ENCODE results near the gene ELOVL5.
A peak's percentile ranks its signal among the peaks of the same experiment; 100 is the strongest.
"Not testable (repeated sequence)": the region's sequence is repeated elsewhere in the genome, so short reads cannot be mapped to it uniquely, and the experiment has no call there.

The ELOVL5 gene

GRCh38 chr6:53304953-53305352, 43.8 kb downstream of the ELOVL5 start:
- DNase-seq (ENCODE audit: low read depth) = not testable (repeated sequence)

DNA sequence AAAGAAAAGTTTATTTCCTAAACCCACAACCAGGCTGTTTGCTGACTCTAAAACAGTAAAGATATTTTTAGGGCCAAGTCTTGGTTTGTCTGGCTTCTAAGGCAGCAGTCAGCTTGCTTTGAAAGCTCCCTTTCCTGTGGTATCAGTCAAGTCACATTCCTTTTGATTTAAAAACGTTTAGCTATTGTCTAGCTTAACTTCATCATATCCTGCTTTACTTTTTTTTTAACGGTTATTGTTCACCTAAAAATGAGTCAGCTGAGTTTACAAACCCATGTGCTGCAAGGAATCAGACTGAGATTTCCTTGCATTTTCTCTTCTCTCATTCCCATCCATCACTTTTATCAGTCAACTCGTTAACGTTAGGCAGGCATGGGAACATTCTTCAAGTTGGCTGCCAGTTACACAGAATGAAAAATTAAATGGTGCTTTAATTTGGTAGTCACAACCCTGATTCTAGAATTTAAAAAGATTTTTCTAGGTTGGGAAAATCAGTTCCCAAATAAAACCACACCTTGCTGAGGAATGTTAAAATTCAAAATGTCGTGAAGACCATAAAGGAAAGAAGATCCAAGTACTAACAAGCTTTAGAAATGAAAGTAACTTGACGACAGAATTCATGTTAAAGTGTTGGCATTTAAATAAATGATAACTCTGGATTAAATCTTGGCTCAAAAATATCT, 45.9 kb downstream of the ELOVL5 start:
- peak; percentile 88 for DNase-seq (ENCODE audit: low read depth)

DNA sequence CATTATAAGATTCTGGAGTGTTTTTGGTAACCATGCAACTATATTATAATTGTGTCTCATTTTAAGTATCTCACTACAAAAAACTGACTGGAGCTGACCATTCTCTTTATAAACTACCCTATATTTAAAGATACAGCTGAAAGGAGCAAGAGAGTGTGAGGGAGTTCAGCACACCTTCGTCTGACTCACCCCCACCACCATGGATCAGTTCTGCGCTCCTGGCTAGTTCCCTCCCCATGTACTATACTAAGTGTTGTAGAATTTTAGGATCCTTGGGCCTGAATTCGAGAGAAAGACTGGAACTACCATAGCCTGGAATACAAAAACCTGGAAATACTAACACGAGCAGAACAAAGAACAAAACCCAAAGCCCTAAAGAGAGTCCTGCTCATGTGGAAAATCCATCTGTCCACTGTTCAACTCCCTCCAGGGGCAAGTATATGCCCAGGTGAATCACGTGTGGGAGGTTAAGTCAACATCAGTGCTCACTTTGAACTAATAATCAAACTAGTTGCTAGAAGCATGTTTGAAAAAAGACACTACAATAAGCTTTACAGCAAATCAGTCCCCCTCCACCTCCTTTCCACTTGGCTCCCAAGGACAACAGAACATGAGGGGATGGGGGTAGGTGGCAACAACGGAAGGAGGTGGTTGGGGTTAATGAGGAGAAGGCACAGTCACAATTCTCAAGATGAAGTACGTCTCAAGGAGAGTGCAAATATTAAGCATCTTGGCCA, 46.8 kb downstream of the ELOVL5 start:
- DNase-seq (ENCODE audit: low read depth) = no peak

DNA sequence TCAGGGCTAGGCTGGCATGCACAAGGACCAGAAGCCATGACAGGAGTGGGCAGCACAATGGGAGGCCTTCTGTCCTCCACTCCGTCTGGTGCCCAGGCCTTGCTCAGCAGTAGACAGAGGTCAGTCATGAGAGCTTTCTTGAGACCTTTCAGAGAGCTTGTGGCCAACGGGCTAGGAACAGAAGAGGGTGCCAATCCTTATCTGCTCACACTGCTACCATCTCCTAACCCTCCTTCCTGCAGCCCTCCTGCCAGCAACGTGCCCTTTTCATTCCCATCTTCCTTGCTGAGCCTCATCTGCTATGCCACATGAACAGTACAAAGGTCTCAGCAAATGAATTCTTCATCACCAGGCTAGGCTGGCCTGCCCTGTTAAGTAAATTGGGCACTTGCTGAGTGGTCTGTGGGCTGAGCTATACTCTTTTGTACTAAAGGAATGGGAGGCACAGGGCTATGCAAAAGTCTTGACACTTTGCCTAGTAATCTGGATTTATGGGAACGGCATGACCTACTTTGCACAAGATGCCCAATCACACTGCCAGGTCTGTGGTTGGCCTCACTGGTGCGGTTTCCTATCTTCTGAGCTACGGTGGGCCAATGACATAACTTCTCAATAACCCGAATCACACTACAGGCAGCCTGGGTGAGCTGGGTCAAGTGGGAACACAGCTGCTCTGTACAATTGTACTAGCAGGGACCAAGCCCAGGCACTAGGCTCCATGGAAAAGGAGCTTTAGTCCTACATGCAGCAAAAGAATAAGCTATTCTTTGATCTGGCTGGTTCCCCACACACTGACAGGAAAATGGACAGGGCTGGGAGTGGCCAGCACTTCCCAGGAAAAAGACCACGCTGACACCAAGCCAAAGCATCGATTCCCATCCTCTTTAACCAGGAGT, 47.8 kb downstream of the ELOVL5 start:
- no peak for DNase-seq (ENCODE audit: low read depth)

- no peak for DNase-seq (ENCODE audit: low read depth)
These were observed 49.3 kb downstream of the ELOVL5 start for GRCh38 chr6:53299331-53300005.

DNA sequence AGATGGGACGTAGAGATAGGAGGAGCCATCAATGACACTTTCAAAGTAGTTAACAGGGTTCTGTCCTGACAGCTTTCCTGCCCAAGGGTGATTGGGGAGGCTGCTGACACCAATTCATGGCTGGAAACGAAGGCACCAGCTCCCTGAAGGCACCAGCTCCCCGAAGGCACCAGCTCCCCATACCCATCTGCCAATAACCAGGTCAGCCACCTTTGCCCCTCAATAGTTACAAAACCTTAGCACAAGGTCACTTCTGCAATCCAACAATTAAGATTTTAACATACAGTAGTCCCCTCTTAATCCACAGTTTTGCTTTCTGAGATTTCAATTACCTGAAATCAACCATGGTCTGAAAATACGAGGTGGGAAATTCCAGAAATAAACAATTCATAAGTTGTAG, 51.7 kb downstream of the ELOVL5 start:
- no peak for DNase-seq (ENCODE audit: low read depth)

DNA sequence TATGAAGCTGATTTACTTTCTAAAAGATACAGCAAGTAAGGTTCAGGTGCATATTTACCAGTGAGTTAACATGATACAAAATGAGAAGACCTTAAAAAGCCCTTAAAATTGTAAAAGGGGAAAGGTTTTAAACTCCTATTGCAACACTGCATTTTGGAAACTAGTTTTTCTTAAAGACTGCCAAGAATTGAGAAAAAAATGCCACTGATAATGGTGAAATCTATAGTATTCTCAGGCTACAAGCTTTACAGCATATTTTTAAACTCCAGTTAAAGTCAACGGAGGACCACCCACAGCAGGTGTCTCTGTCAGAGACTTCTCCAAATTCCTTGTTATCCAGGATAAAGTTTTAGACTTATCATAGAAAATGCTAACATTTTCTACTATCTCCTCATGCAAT, 53.6 kb downstream of the ELOVL5 start:
- no peak for DNase-seq (ENCODE audit: low read depth)

DNA sequence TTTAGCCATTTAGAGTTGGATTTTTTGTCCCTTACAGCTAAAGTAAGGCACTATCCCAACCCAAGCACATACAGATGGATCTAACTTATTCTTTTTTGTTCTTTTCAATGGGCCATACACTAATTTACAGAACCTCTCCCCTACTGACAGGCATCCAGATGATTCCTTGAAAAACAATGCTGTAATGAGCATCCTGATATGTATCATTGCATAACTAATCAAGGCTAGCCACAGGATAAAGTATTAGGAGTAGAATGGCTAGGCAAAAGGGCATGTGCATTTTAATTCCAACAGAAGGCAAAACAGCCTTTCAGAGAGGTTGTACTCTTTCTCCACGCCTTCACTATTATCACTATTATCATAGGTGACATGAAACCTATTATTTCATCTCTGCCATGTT, 54.1 kb downstream of the ELOVL5 start:
- no peak for DNase-seq (ENCODE audit: low read depth)

DNA sequence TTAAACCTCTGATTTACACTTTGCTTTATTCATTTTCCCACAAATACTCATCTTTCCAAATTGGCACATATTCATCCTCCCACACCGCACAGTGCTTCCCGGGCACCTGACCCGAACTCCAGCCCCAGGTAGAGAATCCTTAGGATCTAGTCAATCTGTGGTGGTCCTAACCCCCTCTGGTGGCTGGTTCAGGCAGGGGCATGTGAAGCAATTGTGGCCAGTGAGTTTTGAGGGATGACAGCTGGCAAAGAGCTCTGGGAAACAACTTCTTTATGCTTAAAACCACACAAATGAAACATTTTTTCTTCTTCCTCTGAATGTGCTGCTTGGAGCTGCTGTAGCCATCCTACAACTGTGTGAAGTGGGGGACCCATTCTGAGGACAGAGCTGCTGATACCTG, 54.7 kb downstream of the ELOVL5 start:
- DNase-seq (ENCODE audit: low read depth) = no peak

GRCh38 chr6:53293691-53294090, 55.1 kb downstream of the ELOVL5 start:
- DNase-seq (ENCODE audit: low read depth) = no peak

- DNase-seq (ENCODE audit: low read depth) = no peak
These were observed 57.9 kb downstream of the ELOVL5 start for GRCh38 chr6:53290537-53291510.

DNA sequence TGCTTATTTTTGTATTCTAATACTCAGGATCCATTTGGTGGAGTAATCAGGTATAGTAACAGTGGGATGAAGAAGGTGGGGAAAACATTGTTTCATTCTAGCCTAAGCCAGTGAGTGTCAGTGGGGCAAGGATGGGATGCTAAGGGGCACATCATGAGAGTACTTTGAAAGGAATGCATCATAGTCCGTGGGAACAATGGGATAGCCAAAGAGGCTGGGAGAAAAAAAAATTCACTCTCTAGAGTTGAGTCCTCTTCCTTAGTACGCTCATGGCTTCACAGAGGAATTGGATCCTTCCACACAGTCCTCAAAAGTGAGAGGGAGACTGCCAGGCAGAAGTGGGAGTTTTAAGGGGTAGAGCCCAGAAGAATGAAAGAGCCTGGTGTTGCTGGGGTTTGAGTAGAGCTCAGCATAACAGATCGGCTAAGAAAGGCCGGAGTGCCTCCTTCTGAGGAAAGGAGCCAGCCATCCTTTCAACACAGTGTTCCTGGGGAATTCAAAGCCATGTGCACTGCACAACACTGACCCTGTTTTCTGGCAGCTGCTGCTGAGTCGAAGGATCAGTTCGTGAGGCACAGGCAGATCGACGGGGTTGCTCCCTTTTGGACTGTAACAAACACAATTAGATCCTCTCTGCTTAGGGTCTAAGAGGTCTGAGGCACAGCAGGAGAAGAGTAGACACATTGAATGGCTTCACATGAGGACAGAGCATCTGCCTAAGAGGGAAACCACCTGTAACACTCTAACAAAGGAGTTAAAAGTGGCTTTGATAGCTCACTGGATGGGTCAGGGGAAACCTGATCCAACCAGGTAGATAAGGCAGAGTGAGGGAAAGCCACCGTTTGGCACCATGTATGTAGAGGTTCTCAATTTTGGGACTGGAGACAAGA, 61.2 kb downstream of the ELOVL5 start:
- DNase-seq (ENCODE audit: low read depth) = no peak

DNA sequence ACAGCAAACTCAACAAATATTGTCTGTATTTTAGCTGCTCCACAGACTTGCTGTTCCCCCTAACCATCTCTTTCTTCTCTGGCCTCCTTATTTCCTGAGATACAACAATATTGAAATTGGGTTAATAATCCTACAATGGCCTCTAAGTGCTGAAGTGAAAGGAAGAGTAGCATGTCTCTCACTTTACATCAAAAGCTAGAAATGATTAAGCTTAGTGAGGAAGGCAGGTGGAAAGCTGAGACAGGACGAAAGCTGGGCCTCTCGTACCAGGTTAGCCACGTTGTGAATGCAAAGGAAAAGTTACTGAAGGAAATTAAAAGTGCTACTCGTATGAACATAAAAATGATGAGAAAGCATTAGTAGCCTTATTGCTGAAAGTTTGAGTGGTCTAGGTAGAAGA, 63.8 kb downstream of the ELOVL5 start:
- no peak for DNase-seq (ENCODE audit: low read depth)

DNA sequence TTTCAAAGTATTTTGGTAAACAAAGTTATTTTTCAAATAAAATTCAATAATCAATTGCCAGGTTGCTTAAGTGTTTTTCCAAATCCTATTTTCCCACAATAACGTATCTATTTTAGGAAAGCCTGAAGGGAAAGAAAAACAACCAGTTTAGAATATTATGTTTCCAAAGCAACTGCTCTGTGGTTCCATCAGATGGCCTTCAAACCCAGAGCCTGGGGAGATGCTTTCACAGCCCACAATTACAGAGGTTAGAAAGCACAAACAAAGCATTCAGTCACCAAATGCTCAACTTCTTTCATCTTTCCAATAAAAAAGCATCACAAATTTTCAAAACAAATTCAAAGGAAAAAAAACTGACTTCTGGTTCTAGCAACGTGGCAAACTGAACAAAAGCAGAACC, 66.0 kb downstream of the ELOVL5 start:
- DNase-seq (ENCODE audit: low read depth) = peak; percentile 32

- no peak for DNase-seq (ENCODE audit: low read depth)
These were observed 66.5 kb downstream of the ELOVL5 start for GRCh38 chr6:53282234-53282633.

DNA sequence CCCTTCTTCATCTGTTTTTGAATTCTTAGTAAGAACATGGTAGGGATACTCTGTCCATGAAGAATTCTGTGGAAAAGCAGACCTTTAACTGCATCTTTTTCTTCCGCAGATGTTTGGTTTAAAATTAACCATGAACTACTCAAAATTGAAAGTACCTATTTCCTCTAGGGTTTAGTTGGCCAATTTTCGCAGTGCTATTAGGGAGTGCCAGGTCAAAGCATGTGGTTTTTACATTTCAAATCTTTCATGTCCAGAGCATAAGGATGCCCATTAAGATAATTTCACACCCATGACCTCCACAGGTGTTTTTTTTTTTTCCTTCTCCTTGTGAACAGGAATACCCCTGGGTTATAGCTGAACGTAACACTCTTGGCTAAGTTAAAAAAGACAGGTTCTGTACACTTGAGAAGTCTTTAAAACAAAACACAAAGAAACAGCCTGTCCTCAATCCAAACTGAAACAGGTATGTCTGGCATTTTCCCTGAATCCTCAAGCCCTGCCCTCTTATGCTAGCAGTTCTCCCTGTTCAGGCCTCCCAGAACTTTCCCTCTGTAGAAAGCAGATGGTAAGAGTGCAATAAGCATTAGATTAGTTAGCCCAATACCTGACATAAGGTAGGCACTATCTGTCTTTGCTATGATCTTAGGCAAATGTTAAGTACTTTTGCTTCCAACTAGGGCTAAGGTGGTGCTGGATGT, 67.1 kb downstream of the ELOVL5 start:
- no peak for DNase-seq (ENCODE audit: low read depth)

GRCh38 chr6:53280207-53280606, 68.5 kb downstream of the ELOVL5 start:
- DNase-seq (ENCODE audit: low read depth) = no peak

DNA sequence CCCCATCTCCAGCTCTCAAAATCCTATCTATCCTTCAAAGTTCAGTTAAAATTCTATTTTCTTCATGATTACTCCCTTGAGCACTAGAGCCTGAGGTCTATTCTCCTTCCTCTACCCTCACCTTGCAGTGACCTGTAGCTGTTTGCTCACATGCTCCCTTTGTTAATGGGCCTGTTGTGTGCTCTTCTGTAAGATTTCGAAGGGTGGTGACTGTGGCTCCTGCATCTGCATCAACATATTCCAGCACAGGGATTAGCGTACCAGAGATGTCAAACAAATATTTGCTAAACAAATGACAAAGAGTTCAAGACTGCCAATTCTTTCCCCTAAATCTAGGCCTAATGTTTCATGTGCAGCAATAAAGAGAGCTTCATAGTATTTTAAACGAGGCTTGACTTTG, 69.5 kb downstream of the ELOVL5 start:
- DNase-seq (ENCODE audit: low read depth) = no peak

DNA sequence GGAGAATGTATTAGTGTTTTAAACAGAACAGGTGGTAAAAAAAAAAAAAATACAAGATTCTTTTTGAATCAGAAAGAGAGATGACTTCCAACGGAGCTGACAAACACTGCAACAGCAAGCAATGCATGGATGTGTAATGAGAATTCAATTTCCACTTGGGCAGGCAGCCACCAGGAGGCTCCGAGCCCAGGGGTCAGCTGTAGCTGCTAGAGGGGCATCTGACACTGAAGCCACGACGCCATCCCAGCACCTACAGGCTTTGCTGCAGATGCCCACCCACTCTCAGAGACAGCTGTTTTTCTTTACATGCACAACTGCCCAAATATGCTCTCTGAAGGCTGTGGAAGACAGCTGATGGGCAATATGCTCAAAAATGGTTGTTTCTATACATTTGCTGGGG, 75.4 kb downstream of the ELOVL5 start:
- DNase-seq (ENCODE audit: low read depth) = no peak
